GM21526 (cell line): ENCODE measurements around the gene DAAM1.
A peak's percentile ranks its signal among the peaks of the same experiment; 100 is the strongest.

Experiments used
- ATAC-seq: cut with Tn5 transposase; IDR thresholded peaks from one replicate; pipeline ENCODE4 v1.9.1; 2021; ENCODE audit warnings: moderate library complexity; ENCODE audit not compliant: unreplicated experiment, low FRiP score

Gene DAAM1

GRCh38 chr14:59253527-59253926 lies 65.1 kb downstream of the DAAM1 start:
- no peak for ATAC-seq

GRCh38 chr14:59254146-59254910 lies 65.9 kb downstream of the DAAM1 start:
- no peak for ATAC-seq

- no peak for ATAC-seq
These were observed 66.6 kb downstream of the DAAM1 start for GRCh38 chr14:59254911-59255545.

GRCh38 chr14:59256331-59256730 lies 67.9 kb downstream of the DAAM1 start:
- no peak for ATAC-seq

- ATAC-seq = no peak
These were observed 72.9 kb downstream of the DAAM1 start for GRCh38 chr14:59261334-59261733.

- ATAC-seq = no peak
These were observed 74.4 kb downstream of the DAAM1 start for GRCh38 chr14:59262717-59263454.

GRCh38 chr14:59265808-59266207 lies 77.3 kb downstream of the DAAM1 start:
- ATAC-seq = no peak

- ATAC-seq = no peak
These were observed 78.6 kb downstream of the DAAM1 start for GRCh38 chr14:59267046-59267445.

GRCh38 chr14:59268011-59268410 lies 79.5 kb downstream of the DAAM1 start:
- ATAC-seq = no peak

GRCh38 chr14:59268858-59269257 lies 80.4 kb downstream of the DAAM1 start:
- no peak for ATAC-seq

GRCh38 chr14:59269466-59269865 lies 81.0 kb downstream of the DAAM1 start:
- ATAC-seq = no peak

GRCh38 chr14:59271256-59271655 lies 82.8 kb downstream of the DAAM1 start:
- ATAC-seq = no peak

GRCh38 chr14:59271734-59272133 lies 83.3 kb downstream of the DAAM1 start:
- no peak for ATAC-seq

GRCh38 chr14:59272633-59273032 lies 84.2 kb downstream of the DAAM1 start:
- ATAC-seq = no peak

- ATAC-seq = no peak
These were observed 85.3 kb downstream of the DAAM1 start for GRCh38 chr14:59273737-59274136.

- ATAC-seq = peak; percentile 46
These were observed 86.5 kb downstream of the DAAM1 start for GRCh38 chr14:59274991-59275391.

- ATAC-seq = peak; percentile 96
These were observed 87.2 kb downstream of the DAAM1 start for GRCh38 chr14:59275668-59276067.

- ATAC-seq = no peak
These were observed 87.8 kb downstream of the DAAM1 start for GRCh38 chr14:59276235-59276634.

GRCh38 chr14:59277659-59278058 lies 89.2 kb downstream of the DAAM1 start:
- no peak for ATAC-seq

GRCh38 chr14:59278111-59278510 lies 89.6 kb downstream of the DAAM1 start:
- no peak for ATAC-seq

- no peak for ATAC-seq
These were observed 92.5 kb downstream of the DAAM1 start for GRCh38 chr14:59280961-59281360.
